GM19438 (cell line): Measurements from ENCODE around the gene PSMC6.

Experiments used
- ATAC-seq: cut with Tn5 transposase; IDR thresholded peaks from one replicate; pipeline ENCODE4 v1.9.1; 2021; ENCODE audit warnings: low read depth; ENCODE audit not compliant: unreplicated experiment

PSMC6 gene

GRCh38 chr14:52776816-52777215 is 69.8 kb downstream of the PSMC6 start:
- no peak for ATAC-seq
